ENCODE data around the gene RBM20.

RBM20 gene

DNA sequence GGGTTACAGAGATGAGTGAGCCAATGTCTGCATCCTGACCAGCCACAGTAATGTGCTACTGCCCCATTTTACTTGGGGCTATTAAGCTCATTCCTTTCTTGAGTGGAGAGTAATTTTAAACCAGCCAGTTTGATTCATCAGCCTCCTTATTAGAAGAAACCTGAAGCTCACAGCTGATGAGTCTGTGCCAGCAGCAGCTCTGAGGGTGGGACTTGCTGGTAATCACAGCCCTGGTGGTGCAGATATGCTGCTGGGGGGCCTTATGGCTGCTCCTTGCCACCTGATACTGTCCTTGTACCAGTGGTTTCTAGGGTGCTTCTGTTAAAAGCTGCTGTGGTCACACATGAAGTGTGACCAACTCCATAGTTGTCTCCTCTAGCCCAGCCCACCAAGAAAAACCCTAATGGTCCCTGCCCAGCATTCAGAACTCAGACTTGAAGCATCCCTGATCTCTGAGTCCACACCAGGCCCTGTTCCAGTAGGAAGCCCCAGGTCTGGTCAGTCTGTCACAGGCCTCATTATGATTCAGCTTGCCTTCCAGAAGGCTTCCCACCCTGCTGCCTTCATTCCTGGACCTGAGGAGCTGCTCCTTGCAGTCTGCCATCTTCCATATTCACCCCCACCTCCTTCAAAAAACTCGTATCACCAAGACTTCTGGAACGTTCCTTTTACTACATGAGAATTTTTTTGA is 28.9 kb upstream of the RBM20 start:
- no peak overlapping the region for H3K4me3 ChIP-seq (ENCODE audit: low read depth, low read length)
- no peak for DNase-seq (ENCODE audit: low read depth, low spot score)
- ChIA-PET CTCF (interaction anchor here (0.6 to 4.8 kb wide), 9 partner anchors 11 to 308 kb away, joined by 3 to 20 read pairs (median 4); no protein-coding TSS in a partner anchor), POLR2A (no interaction called here)
- no peak for TF ChIP-seq CTCF (IDR thresholded peaks at IDR 0.05; ENCODE audit: insufficient read depth, low read length, missing control alignments)

- ChIA-PET POLR2A (no interaction called here), CTCF (interaction anchor here (0.7 to 4.8 kb wide), 4 partner anchors 9 to 288 kb away, joined by 3 to 20 read pairs (median 7); no protein-coding TSS in a partner anchor)
- no peak overlapping the region for H3K4me3 ChIP-seq (ENCODE audit: low read depth, low read length)
- DNase-seq (ENCODE audit: low read depth, low spot score), result no peak
- no peak for TF ChIP-seq CTCF (IDR thresholded peaks at IDR 0.05; ENCODE audit: insufficient read depth, low read length, missing control alignments)
Measured at GRCh38 chr10:110616493-110617033, 27.6 kb upstream of the RBM20 start.

DNA sequence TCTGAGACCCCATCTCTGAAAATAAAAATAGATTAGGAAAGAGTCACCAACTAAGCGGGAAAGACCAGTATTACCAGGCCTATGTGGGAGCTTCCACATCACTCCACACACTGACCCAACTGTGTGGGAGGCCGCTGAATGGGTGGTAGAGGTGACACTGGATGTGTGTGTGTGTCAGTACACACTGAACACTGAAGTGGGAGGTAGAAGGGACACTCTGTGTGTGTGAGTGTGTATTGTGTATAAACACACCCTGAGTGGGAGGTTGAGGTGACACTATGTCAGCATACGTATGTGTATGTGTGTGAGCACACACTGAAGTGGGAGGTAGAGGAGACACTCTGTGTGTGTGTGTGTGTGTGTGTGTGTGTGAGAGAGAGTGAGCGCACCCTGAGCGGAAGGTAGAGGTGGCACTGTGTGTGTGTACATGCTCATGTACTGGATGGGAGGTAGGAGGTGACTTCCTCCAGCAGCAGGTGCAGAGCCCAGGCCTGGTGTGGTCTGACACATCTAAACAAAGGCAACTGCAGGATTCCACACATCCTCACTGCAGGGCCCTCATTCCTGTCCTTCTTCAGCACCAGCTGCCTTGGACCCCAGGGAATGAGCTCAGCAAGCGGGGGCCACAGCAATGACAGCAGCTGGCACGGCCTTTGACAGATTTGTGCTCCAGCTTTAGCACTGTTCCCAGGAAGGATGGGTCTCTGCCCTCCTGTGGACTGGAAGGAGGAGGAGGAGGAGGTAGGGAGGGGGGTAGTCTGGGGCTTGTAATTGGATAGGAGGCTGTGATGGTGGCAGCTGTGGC is 26.5 kb upstream of the RBM20 start:
- ChIA-PET CTCF (interaction anchor here (0.7 to 4.8 kb wide), 3 partner anchors 10 to 55 kb away, joined by 3 to 20 read pairs (median 10); no protein-coding TSS in a partner anchor), POLR2A (no interaction called here)
- no peak for DNase-seq (ENCODE audit: low read depth, low spot score)
- no peak overlapping the region for H3K4me3 ChIP-seq (ENCODE audit: low read depth, low read length)
- no peak for TF ChIP-seq CTCF (IDR thresholded peaks at IDR 0.05; ENCODE audit: insufficient read depth, low read length, missing control alignments)

GRCh38 chr10:110618230-110618610 is 25.9 kb upstream of the RBM20 start:
- H3K4me3 ChIP-seq (ENCODE audit: low read depth, low read length), result no peak overlapping the region
- ChIA-PET POLR2A (no interaction called here), CTCF (interaction anchor here (1.1 to 4.8 kb wide), 5 partner anchors 8 to 64 kb away, joined by 3 to 20 read pairs (median 10); no protein-coding TSS in a partner anchor)
- no peak for DNase-seq (ENCODE audit: low read depth, low spot score)
- no peak for TF ChIP-seq CTCF (IDR thresholded peaks at IDR 0.05; ENCODE audit: insufficient read depth, low read length, missing control alignments)

DNA sequence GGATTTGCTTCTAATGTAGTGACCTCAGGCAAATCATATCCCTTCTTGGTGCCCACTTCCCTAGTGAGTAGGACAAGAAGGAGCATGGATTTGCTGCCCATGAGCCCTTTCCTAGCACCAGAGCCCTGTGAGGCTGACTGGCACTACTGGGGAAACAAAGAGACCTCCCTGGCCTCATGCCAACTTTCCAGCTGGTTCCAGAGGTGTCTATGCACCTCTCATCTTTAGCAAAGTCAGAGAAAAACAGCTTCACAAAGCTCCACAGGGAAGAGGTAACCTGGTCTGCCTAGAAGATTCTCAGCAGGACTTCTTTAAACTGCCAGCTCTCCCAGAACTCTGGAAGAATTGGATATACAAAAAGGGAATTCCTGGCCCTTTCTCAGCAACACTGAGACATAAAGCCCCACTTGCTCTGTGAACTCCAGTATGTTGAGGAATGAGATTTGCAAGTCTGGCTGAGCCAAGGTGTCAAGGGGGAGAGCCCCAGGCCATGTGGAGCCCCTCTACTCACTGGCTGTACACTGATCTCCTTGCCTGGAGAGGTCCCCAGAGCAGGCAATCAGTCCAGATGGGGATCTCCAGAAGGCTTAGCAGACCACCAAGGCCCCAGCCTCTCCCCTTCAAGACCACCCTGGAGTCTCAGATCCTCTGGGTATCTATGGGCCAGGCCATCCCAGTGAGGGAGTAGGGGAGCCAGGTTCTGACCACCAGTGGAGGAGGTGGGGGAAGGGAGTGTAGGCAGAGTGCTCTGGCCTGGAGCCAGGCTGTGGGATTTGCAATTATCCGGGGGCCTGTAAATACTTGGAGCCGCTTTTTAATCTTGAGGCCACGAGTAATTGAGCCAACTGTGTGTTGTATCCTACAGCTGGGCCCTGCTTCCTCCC is 24.4 kb upstream of the RBM20 start:
- no peak for TF ChIP-seq CTCF (IDR thresholded peaks at IDR 0.05; ENCODE audit: insufficient read depth, low read length, missing control alignments)
- DNase-seq (ENCODE audit: low read depth, low spot score), result no peak
- POLR2A ChIA-PET, result interaction anchor here (0.8 kb wide), 1 partner anchor 87 kb away, joined by 3 read pairs; no protein-coding TSS in a partner anchor
- H3K4me3 ChIP-seq (ENCODE audit: low read depth, low read length), result no peak overlapping the region
- CTCF ChIA-PET, result interaction anchor here (0.9 to 3.2 kb wide), 6 partner anchors 9 to 63 kb away, joined by 3 to 17 read pairs (median 4); no protein-coding TSS in a partner anchor

Data from AG04449 (cell line).